CD4-positive, alpha-beta T cell treated with Interferon gamma for 1 hour (primary cell): Measurements from ENCODE around the gene MT1B.
"Not testable (repeated sequence)": the region's sequence is repeated elsewhere in the genome, so short reads cannot be mapped to it uniquely, and the experiment has no call there.

ENCODE experiments used
- DNase-seq: peaks from one replicate; pipeline ENCODE4 v3.0.0-alpha.2; 2020

MT1B gene

DNA sequence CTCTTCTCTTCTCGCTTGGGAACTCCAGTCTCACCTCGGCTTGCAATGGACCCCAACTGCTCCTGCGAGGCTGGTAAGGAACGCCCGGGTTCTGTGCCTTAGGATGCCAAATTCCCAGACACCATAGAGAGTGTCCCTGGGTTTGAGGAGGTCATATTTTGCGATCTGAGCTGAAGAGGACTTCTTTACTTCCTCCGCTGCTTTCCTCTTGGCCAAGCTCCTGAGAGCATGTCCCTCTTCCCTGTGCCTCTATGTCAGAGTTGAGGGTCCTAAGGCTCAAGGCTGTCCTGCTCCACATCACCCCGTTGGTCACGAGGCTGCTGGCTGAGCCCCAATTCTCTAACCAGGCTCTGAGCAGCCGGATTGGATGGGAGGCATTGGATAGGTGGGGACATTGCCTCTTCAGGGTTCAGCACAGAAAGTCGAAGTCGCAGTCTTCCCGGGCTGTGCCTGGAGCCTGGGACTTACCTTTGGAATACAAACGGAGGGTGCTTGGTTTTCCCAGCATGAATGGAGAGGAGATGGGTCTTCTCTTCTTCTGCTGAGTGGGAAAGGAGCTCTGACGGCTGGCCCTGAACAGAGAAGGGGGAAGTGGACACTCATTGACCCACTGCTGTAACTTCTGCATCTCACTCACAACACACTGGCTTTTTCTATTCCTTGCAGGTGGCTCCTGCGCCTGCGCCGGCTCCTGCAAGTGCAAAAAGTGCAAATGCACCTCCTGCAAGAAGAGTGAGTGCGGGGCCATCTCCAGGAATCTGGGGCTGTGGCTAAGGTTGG lies 18.3 kb downstream of the MT1B start:
- DNase-seq: no peak

DNA sequence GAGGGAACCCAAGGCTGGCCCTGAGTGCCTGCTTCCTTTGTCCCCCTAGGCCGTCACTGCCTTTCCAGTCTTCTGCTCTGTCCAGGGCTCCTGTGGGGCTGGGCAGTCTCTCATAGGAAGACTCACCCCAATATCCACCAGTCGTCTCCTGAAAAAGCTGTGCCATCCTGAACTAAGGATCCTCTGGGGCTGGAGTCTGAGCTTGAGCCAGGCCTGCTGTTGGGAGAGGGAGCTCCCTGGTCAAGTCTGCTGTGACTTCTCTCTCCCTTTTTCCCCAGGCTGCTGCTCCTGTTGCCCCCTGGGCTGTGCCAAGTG lies 18.9 kb downstream of the MT1B start:
- DNase-seq: no peak

DNA sequence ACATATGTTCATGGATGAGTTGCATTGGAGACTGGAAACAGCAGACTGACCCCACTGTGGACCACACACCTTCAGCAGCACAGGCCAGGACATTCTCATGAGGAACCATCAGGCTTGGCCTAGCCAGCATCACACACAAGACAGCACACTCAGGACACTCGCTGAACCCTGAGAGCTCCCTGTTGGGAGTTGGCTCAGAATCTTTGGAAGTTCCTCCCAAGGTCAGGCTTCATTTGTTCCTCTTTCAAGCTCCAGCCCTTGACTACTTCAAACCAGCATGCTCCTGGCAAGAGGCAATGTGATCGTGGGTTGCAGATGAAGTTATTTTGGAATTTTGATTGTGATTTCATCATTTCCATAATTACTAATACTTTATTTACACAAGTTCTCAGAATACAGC lies 20.0 kb downstream of the MT1B start:
- not testable (repeated sequence) for DNase-seq

DNA sequence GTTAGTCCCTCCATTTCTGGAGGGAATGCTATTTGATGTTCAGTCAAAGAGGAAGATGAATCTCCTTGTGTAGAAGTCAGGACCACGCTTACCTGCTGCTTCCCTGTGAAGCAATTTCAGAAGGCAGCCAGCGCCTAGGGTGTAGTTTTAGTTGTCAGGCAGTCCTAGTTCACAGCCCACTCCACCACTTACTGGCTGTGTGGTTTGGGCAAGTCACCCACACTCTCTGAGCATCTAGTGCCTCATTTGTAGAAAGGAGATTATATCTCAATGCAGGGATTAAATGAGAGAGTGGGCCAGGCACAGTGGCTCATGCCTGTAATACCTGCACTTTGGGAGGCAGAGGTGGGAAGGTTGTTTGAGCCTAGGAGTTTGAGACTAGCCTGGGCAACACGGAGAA lies 20.5 kb downstream of the MT1B start:
- not testable (repeated sequence) for DNase-seq

DNA sequence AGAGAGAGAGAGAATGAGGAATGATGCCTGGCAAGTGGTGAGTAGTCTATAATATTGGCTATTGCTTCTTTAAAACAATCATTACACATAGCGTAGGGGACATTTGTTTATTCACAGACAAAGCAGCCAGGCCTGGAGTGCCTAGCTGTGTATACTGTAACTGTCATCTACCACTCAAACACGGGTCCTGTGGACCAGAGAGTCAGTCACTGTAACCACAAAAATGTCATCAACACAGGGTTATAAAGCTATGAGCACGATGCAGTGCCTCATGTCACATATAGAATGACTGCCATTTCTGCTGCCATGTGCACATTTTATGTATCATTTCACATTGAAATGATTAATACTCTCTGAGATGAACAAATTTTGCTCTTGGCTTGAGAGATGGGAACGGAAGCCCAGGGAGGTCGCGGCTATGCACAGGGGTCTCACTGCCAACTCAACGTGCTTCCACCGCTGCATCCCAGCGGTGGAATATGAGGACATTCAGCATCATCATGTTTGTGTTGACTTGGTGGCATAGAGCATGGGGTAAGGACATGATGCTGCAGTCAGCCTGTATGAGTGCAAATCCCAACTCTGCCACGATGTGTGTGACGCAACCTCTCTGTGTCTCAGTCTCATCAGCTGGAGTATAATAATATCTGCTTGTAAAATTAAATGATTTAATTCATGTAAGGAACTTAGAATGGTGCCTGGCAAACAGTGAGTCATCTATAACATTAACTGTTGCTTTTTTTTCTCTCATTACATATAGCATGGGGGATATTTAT lies 21.3 kb downstream of the MT1B start:
- no peak for DNase-seq

DNA sequence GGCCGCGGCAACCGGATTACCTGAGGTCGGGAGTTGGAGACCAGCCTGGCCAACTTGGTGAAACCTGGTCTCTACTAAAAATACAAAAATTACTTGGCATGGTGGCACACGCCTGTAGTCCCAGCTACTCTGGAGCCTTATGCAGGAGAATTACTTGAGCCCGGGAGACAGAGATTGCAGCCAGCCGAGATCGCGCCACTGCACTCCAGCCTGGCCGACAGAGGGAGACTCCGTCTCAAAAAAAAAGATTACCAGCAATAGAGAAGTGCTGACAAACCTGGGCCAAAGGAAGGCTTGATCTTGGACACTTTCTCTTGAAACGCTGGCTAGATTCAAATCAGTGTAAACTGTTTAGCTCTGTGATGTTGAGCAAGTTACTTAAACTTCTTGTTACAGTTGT lies 22.2 kb downstream of the MT1B start:
- DNase-seq: no peak

DNA sequence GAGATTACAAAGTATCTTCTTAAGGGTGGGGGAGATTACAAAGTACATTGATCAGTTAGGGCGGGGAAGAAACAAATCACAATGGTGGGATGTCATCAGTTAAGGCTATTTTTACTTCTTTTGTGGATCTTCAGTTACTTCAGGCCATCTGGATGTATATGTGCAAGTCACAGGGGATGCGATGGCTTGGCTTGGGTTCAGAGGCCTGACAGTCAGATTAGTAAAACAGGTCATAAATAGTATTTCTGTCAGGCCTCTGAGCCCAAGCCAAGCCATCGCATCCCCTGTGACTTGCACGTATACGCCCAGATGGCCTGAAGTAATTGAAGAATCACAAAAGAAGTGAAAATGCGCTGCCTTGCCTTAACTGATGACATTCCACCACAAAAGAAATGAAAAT lies 22.9 kb downstream of the MT1B start:
- DNase-seq: not testable (repeated sequence)

DNA sequence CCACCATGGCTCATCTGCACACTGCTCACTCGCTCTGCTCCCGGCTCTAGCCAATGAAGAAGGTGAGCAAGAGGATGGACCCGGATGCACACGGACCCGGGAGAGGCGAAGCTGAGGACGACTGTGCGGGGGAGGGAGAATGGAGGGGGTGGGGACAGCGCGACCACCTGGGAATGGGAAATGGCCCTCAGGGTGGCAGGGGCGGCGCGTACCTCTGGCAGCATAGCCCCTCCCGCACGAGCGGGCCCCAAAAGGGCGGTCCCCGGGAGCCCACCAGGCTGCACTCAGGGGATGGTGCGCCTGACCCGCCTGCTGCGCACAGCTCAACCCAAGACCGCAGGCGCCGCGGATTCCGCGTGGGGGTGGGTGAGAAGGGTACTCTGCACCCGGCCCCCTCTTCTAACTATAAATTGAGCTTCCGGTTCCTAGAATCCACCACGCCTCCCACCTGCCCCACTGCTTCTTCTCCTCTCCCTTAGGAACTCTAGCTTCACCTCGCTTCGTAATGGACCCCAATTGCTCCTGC lies 24.1 kb downstream of the MT1B start:
- peak; percentile 28 for DNase-seq

DNA sequence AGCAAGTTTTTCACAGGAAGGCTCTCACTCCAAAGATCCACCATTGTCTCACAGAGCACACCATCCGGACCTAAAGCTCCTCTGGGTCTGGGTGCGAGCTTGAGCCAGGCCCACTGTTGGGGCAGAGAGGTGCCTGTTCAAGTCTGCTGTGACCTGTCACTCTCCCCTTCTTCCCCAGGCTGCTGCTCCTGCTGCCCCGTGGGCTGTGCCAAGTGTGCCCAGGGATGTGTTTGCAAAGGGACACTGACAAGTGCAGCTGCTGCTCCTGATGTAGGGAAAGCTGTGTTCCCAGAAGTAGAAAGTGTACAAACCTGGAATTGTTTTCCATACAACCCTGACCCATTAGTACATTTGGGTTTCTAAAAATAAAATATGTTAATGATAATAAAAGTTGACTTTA lies 25.8 kb downstream of the MT1B start:
- no peak for DNase-seq

DNA sequence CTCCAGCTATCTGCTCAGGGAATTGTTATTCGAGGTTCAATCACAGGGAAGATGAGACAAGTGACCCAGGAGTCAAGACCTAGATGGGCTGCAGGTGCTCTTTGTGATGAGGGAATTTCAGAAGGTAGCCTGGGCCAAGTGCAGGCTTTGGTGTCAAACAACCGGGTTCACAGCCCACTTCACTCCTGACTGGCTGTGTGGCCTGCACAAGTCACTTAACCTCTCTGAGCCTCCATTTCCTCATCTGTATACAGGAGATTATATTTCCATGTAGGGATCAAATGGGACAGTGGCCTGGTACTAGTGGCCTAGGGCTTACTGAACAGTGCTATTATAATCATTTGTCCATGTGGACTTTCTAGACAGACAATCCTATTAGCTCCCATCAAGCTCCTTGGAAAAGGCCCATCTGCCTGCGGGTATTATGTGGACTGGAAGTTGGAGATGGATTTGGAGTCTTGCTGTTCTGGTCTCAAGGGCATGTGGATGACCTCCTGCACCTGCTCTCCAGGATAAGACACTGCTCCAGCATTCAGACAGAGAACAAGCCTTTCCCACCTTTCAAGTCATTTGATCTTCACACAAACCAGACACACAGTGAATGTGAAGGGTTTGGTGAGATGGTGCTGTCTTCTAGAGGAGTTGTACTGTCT lies 27.5 kb downstream of the MT1B start:
- DNase-seq: no peak

DNA sequence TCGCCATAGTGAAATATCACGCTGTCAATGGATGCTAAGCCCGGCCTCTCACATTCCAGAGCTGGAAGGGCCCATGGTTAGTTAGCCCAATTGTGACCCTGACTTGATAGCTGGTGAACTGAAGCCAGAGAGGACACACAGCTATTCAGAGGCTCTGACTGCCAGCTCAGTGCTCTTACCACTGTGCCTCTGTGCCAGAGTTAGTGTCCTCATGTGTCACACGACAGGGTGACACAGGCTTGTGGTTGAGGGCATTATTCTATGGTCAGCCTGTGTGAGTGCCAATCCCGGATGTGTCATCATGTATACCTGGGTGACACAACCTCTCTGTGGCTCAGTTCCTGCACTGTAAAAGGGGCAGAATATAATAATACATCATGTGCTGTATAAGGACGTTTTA lies 28.1 kb downstream of the MT1B start:
- DNase-seq: no peak

DNA sequence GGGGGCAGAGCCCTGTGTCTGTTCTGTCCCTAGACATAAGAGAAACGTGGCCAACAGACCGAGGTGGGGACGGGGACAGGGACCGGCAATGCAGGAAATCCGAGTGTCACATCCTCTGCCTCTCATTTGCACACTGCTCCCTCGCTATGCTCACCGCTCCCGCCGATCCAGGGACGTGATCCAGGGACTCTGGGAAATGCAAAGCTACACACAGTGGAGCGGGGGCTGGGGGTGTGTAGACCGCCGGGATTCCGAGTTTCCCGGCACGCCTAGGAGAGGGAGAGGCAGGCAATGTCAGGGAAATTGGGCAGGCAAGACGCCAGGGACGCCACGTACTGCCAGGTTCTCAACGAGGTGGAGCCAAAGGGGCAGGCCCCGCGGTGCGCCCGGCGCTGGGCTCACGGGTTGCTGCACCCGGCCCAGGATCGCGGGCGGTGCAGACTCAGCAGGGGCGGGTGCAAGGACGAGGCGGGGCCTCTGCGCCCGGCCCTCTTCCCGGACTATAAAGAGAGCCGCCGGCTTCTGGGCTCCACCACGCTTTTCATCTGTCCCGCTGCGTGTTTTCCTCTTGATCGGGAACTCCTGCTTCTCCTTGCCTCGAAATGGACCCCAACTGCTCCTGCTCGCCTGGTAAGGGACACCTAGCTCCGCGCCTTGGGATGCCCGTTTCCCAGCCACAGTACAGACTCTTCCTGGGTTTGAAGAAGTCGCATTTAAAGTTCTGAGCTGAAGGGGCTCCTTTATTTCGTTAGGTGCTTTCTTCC lies 30.4 kb downstream of the MT1B start, which contains the start of gene MT1X:
TSS of gene MT1X (plus strand) at position 532 of the 764 bp plus-strand sequence. CDS start at position 603, 71 bp downstream.
- peak; percentile 85 for DNase-seq

DNA sequence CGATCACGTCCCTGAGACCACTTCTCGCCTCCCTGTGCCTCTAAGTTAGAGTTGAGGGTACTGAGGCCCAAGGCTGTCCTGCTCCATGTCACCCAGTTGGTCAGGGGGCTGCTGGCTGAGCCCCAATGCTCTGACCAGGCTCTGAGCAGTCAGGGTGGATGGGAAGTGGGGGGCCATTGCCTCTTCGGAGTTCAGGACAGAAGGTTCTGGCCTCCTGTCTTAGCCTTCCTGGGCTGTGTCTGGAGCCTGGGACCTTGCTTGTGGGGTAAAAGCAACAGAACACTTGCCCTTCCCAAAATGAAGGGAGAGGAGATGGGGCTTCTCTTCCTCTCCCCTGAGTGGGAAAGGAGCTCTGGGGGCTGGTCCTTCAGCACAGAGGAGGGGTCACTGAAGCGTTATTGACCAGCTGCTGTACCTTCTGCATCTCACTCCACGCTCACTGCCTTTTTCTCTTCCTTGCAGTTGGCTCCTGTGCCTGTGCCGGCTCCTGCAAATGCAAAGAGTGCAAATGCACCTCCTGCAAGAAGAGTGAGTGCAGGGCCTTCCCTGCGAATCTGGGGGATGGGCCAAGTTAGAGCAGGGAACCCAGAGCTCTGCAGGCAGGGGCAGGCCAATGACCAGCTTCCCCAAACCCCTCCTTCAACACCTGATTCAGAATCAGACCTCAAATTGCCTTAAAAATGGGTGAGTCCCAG lies 31.2 kb downstream of the MT1B start:
- no peak for DNase-seq

DNA sequence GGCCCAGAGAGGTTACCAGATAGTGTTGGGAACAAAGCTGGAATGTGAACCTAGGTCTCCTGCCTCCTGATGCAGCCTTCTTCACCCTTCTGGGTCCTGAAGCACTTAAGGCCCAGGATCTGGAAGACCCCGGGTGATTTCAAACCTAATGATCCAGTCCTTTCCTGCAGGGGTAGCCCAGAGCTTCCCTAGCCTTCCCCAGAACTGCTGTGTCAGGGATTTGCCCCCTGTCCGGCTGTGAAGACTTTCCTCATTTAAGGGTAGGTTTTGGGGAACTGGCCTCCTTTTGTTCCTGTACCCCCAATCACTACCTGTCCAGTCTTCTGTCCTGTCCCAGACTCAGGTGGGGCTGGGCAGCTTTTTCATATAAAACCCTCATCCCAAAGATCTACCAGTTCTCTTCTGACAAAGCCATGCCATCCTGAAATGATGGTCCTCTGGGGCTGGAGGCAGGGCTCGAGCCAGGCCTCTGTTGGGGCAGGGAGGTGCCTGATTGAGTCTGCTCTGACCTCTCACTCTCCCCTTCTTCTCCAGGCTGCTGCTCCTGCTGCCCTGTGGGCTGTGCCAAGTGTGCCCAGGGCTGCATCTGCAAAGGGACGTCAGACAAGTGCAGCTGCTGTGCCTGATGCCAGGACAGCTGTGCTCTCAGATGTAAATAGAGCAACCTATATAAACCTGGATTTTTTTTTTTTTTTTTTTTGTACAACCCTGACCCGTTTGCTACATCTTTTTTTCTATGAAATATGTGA lies 31.9 kb downstream of the MT1B start:
- DNase-seq: no peak

DNA sequence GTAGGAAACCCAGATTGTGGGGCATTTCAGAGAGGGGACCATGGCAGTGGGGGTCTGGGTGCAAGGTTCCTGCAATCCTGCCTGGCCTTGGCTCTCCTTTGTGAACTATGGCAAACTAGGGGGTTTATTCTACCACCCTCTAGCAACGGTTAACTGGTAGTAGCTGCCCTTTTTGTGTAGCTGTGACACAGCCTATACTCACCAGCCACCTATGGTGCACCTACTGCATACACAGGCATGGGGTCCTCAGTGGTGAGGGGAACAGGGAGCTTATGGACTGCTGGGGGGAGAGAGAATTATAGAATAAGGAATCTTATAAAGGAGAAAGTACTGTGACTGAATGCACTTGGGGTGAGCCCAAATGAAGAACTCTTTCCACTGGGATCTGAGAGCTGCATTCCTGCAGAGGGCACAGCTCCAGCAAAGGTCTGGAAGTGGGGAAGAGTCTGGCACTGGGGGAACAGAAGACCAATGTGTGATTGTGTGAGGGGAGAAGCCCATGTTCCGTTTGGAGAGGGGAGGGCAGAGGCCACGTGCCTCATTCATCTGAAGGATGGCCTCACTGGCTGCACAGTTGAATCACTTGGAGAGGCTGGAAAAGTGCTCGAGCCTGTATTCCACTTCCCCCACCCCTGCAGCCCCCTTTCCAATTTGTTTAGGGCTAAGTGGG lies 32.7 kb downstream of the MT1B start:
- DNase-seq: no peak

DNA sequence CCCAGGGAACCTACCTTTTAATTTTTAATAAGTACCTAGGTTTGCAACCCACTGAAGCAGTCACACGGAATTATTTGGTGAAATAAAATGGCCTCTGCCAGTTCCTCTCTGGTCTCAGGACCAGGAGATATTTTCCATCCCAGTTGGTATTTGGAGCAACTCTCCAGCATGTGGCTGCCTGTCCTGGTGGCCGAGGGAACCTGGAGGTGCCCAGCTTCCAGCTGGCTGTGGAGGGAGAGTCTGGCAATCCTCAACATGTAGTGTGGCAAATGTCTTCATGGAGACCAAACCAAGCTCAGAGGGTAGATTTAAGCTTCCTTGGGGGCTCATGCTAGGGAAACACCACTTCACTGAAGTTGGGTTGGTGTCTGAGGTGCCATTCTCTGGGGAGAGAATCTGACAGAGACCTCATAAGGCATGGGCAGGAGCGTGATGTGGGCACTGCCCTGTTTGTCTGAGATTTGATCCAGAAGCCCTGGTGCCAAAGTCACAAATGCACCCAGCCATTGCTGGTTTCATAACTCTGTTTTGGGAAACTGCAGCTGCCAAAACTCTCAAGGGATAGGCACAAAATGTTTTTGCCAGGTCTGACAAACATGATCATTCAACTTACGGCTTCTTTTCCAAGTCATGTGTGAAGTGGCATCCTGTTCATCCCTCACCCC lies 33.4 kb downstream of the MT1B start:
- no peak for DNase-seq

DNA sequence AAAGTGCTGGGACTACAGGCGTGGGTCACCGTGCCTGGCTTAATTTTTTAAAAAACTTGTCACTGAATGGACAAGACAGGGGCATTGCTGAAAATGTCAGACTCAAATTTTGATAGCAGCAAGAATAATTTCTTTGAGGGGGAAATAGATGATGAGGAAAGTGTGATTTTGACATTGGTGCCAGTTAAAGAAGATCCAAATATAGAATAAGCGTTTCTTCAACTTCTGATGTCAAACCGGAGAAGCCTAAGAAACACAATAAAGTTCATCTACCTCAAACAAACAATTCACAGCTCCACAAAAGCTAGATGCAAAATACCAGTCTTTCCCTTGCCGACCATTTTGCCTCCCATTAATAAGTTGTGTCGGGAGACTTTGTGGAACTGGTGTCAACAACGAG lies 35.1 kb downstream of the MT1B start:
- no peak for DNase-seq

DNA sequence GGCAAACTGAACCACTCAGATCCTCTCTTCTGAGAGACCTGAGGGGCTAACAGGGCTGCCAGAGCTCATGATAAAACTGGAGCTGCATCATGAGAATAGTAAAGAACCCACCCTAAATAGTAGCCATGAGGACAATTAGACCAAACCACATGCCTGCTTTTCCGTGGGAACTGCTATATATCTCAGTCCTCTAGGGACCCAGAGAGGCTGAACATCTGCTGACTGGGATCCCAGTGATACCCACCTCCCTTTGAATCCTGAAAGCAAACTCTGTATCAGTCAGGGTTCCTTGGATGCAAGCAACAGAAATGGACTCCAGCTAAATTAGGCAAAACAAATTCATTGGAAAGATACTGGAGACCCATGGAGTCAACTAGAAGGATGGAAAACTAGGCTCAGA lies 37.1 kb downstream of the MT1B start:
- DNase-seq: no peak

DNA sequence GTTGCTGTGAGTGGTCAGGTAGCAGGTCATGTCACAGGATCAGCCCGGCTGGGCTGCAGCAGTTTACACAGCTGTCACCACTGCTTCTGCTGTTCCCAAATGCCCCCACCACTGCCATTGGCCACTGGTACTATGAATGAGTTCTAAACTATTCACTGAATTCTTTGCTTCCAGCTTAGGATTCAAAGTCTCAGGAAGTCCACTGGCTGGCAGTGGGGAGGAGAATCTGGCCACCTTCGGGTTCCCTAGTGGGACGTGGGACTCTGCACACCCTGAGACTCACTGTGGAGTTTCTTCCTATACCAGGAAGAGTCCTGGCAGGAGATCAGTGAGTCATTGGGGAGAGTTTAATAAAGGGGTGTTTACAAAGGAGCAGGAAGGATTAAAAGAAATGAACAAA lies 37.5 kb downstream of the MT1B start:
- no peak for DNase-seq

DNA sequence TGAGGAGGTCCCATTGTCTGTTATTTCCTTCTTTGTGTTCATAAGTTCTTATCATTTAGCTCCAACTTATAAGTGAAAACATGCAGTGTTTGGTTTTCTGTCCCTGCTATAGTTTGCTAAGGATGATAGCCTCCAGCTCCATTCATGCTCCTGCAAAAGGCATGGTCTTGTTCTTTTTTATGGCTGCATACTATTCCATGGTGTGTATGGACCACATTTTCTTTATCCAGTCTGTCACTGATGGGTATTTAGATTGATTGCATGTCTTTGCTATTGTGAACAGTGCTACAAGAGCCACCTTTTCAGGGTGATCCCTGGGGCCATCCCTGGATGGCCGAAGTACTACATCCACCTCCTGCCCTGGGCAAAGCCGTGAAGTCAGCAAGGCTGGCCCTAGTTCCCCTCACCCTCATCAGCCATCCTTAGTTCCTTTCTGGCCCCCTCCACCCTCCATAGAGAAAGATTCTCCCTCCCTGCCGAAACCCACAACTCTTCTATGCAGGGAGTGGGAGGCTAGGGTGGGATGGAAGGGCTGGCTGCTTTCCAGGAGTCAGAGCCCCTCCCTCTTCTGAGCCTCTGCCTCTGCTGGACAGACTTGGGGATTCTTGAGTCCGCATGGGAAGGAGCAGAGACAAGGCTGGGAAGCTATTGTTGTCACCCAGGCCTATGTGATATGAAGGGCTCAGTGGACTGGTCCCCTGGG lies 38.9 kb downstream of the MT1B start:
- DNase-seq: no peak
